GM21576 (cell line): Measurements from ENCODE around the gene CFAP46.
"Not testable (repeated sequence)": the region's sequence is repeated elsewhere in the genome, so short reads cannot be mapped to it uniquely, and the experiment has no call there.

Experiments
- ATAC-seq: cut with Tn5 transposase; IDR thresholded peaks from one replicate; pipeline ENCODE4 v1.9.1; 2021; ENCODE audit warnings: mild to moderate bottlenecking, moderate library complexity; ENCODE audit not compliant: unreplicated experiment

CFAP46 gene

GRCh38 chr10:132901351-132901750, 41.0 kb downstream of the CFAP46 start:
- ATAC-seq = no peak

- ATAC-seq = no peak
Observed at GRCh38 chr10:132900211-132900756, 42.1 kb downstream of the CFAP46 start.

- no peak for ATAC-seq
Observed at GRCh38 chr10:132899751-132900065, 42.7 kb downstream of the CFAP46 start.

- ATAC-seq = no peak
Observed at GRCh38 chr10:132899054-132899750, 43.2 kb downstream of the CFAP46 start.

- no peak for ATAC-seq
Observed at GRCh38 chr10:132898391-132899053, 43.8 kb downstream of the CFAP46 start.

GRCh38 chr10:132897516-132898381, 44.6 kb downstream of the CFAP46 start:
- no peak for ATAC-seq

- not testable (repeated sequence) for ATAC-seq
Observed at GRCh38 chr10:132893786-132894185, 48.6 kb downstream of the CFAP46 start.

GRCh38 chr10:132893090-132893489, 49.3 kb downstream of the CFAP46 start:
- ATAC-seq = no peak

- ATAC-seq = no peak
Observed at GRCh38 chr10:132892004-132892403, 50.4 kb downstream of the CFAP46 start.

GRCh38 chr10:132891368-132891767, 51.0 kb downstream of the CFAP46 start:
- no peak for ATAC-seq

GRCh38 chr10:132890301-132890700, 52.1 kb downstream of the CFAP46 start:
- ATAC-seq = no peak

GRCh38 chr10:132889556-132889955, 52.8 kb downstream of the CFAP46 start:
- ATAC-seq = no peak

- no peak for ATAC-seq
Observed at GRCh38 chr10:132888898-132889490, 53.4 kb downstream of the CFAP46 start.

- not testable (repeated sequence) for ATAC-seq
Observed at GRCh38 chr10:132888446-132888845, 53.9 kb downstream of the CFAP46 start.

GRCh38 chr10:132886211-132887099, 55.9 kb downstream of the CFAP46 start:
- ATAC-seq = no peak

GRCh38 chr10:132885451-132886210, 56.7 kb downstream of the CFAP46 start:
- no peak for ATAC-seq

- ATAC-seq = no peak
Observed at GRCh38 chr10:132884691-132885271, 57.6 kb downstream of the CFAP46 start.

- ATAC-seq = no peak
Observed at GRCh38 chr10:132884041-132884440, 58.3 kb downstream of the CFAP46 start.

GRCh38 chr10:132883391-132883881, 58.9 kb downstream of the CFAP46 start:
- no peak for ATAC-seq
